C4-2B (cell line): Measurements from ENCODE around the gene GYPC.

ENCODE experiments used
- CTCF ChIP-seq: fragments of 450-650 bp; conservative IDR thresholded peaks from 2 replicates; pipeline ENCODE4 v1.5.1; 2017; ENCODE audit warnings: mild to moderate bottlenecking
- ZFX ChIP-seq: fragments of 450-650 bp; IDR thresholded peaks from 2 replicates; pipeline ENCODE4 v1.6.1; 2017

- TF ChIP-seq CTCF: no peak
- no peak for TF ChIP-seq ZFX
These were observed 58.4 kb downstream of the GYPC start for GRCh38 chr2:126714191-126714965.
